H1 (cell line): ENCODE measurements around the gene FAM120A. TPM values are rescaled to one million over a fixed set of nuclear protein-coding genes. Genes with fewer than 3 reads are reported as not detected.
A peak's percentile ranks its signal among the peaks of the same experiment; 100 is the strongest.

Experiments used
- CTCF ChIA-PET: fragments of 300-600 bp; sonication (Branson Sonifier 250); formaldehyde crosslinking; loops from one replicate; lab custom pipeline; 2021; ENCODE audit not compliant: partially characterized antibody; lab: Charles Lee
- POLR2A ChIA-PET: fragments of 300-600 bp; sonication (Branson Sonifier 250); formaldehyde crosslinking; loops from one replicate; lab custom pipeline; 2021; ENCODE audit warnings: inconsistent platforms; ENCODE audit not compliant: partially characterized antibody; lab: Charles Lee
- DNase-seq, 2 experiments: peaks; one replicate each; pipeline versions ENCODE4 v3.0.0 to v3.0.0-alpha.2; 2010 to 2022; ENCODE audit warnings: low spot score in 2 of 2, low read depth in 1 of 2, mixed read lengths in 1 of 2
- FAIRE-seq: peaks from 2 replicates; lab custom pipeline; 2011; peaks lifted over from hg19 to GRCh38; lab: Jason Lieb, UNC
- H2AFZ ChIP-seq: 2 replicates; pipeline ENCODE4 v1.8.1; 2012; ENCODE audit warnings: low read length, inconsistent platforms
- H2AK5ac ChIP-seq: 2 replicates; pipeline ENCODE4 v1.6.1; 2013; ENCODE audit warnings: low read depth, low read length
- H2BK120ac ChIP-seq: replicated peaks from 2 replicates; pipeline ENCODE3; 2013; ENCODE audit warnings: low read depth, low read length, inconsistent platforms
- H2BK12ac ChIP-seq: 2 replicates; pipeline ENCODE4 v1.6.1; 2013; ENCODE audit warnings: low read depth, low read length
- H2BK15ac ChIP-seq: 2 replicates; pipeline ENCODE4 v1.6.1; 2013; ENCODE audit warnings: low read length
- H2BK20ac ChIP-seq: 2 replicates; pipeline ENCODE4 v1.6.1; 2013; ENCODE audit warnings: low read length
- H2BK5ac ChIP-seq: 2 replicates; pipeline ENCODE4 v1.6.1; 2013; ENCODE audit warnings: low read depth, low read length
- H3K14ac ChIP-seq: 2 replicates; pipeline ENCODE4 v1.6.1; 2013; ENCODE audit warnings: inconsistent platforms; ENCODE audit not compliant: insufficient read length
- H3K18ac ChIP-seq: 2 replicates; pipeline ENCODE4 v1.6.1; 2013; ENCODE audit warnings: low read length; ENCODE audit errors: extremely low read depth
- H3K23ac ChIP-seq: 2 replicates; pipeline ENCODE4 v1.6.1; 2013; ENCODE audit warnings: inconsistent platforms; ENCODE audit not compliant: insufficient read length
- H3K23me2 ChIP-seq: 2 replicates; pipeline ENCODE4 v1.6.1; 2013; ENCODE audit warnings: low read depth, low read length
- H3K27ac ChIP-seq: 2 replicates; pipeline ENCODE4 v1.6.1; 2011; ENCODE audit warnings: low read depth, low read length, inconsistent platforms
- H3K27me3 ChIP-seq, 4 experiments: replicated peaks in 1 of 4; 1 replicate in 1 of 4; 2 replicates in 3 of 4; pipeline versions ENCODE4 v1.6.1 to v1.8.1; 2011 to 2013; ENCODE audit warnings: low read length in 3 of 4, mild to moderate bottlenecking in 3 of 4, inconsistent platforms in 2 of 4, mixed read lengths in 2 of 4, moderate library complexity in 1 of 4; ENCODE audit not compliant: control insufficient read depth in 3 of 4, insufficient read depth in 3 of 4; ENCODE audit errors: extremely low read depth in 1 of 4
- H3K36me3 ChIP-seq, 4 experiments: 2 replicates each; pipeline versions ENCODE4 v1.6.1 to v1.8.1; 2011 to 2013; ENCODE audit warnings: mild to moderate bottlenecking in 4 of 4, low read length in 3 of 4, moderate library complexity in 2 of 4, control low read depth in 1 of 4, inconsistent platforms in 1 of 4; ENCODE audit not compliant: insufficient read depth in 4 of 4, control insufficient read depth in 2 of 4
- H3K4ac ChIP-seq: replicated peaks from 2 replicates; pipeline ENCODE3; 2013; ENCODE audit warnings: low read length, low read depth, mixed read lengths, inconsistent platforms; ENCODE audit not compliant: insufficient read length
- H3K4me1 ChIP-seq, 4 experiments: replicated peaks in 1 of 4; 1 replicate in 1 of 4; 2 replicates in 3 of 4; pipeline versions ENCODE4 v1.6.1 to v1.8.1; 2011 to 2013; ENCODE audit warnings: low read length in 3 of 4, inconsistent platforms in 2 of 4, mixed read lengths in 1 of 4; ENCODE audit not compliant: insufficient read depth in 4 of 4, control insufficient read depth in 3 of 4
- H3K4me2 ChIP-seq, 2 experiments: 2 replicates each; pipeline versions ENCODE4 v1.6.1 to v1.8.1; 2011 to 2013; ENCODE audit warnings: low read depth in 2 of 2, low read length in 2 of 2, control low read depth in 1 of 2, inconsistent platforms in 1 of 2, mild to moderate bottlenecking in 1 of 2; ENCODE audit not compliant: insufficient read depth in 1 of 2
- H3K4me3 ChIP-seq, 4 experiments: fragments of 200-600, 300-600 bp in 1 of 4; sonication (generic), shearing (Covaris generic), sonication (Bioruptor Twin) in 1 of 4; 2 replicates each; pipeline versions ENCODE4 v1.5.1 to v1.8.1; 2011 to 2016; ENCODE audit warnings: low read length in 4 of 4, low read depth in 3 of 4, control low read depth in 2 of 4, inconsistent platforms in 2 of 4, mild to moderate bottlenecking in 2 of 4, mixed read lengths in 1 of 4, moderate library complexity in 1 of 4; ENCODE audit not compliant: insufficient read depth in 2 of 4; ENCODE audit errors: extremely low read depth in 1 of 4
- H3K56ac ChIP-seq: replicated peaks from 2 replicates; pipeline ENCODE3; 2013; ENCODE audit warnings: low read depth, mild to moderate bottlenecking, mixed read lengths, low read length, inconsistent platforms; ENCODE audit not compliant: insufficient read length
- H3K79me1 ChIP-seq: 2 replicates; pipeline ENCODE4 v1.6.1; 2013; ENCODE audit warnings: low read depth, low read length, control low read depth
- H3K79me2 ChIP-seq, 2 experiments: 2 replicates each; pipeline versions ENCODE4 v1.6.1 to v1.8.1; 2012 to 2013; ENCODE audit warnings: low read length in 2 of 2, mild to moderate bottlenecking in 2 of 2, inconsistent platforms in 1 of 2; ENCODE audit not compliant: insufficient read depth in 2 of 2, control insufficient read depth in 1 of 2
- H3K9ac ChIP-seq, 4 experiments: replicated peaks in 1 of 4; 1 replicate in 1 of 4; 2 replicates in 3 of 4; pipeline versions ENCODE4 v1.6.1 to v1.8.1; 2011 to 2013; ENCODE audit warnings: low read depth in 3 of 4, low read length in 3 of 4, control low read depth in 2 of 4, mild to moderate bottlenecking in 2 of 4, moderate library complexity in 2 of 4, inconsistent platforms in 1 of 4; ENCODE audit errors: extremely low read depth in 1 of 4
- H3K9me3 ChIP-seq, 2 experiments: 2 replicates each; pipeline versions ENCODE4 v1.6.1 to v1.8.1; 2012 to 2013; ENCODE audit warnings: mild to moderate bottlenecking in 2 of 2, moderate library complexity in 2 of 2, control low read depth in 1 of 2, inconsistent platforms in 1 of 2, low read depth in 1 of 2, low read length in 1 of 2, mixed read lengths in 1 of 2; ENCODE audit not compliant: insufficient read depth in 2 of 2
- H4K20me1 ChIP-seq, 2 experiments: replicated peaks in 1 of 2; 2 replicates each; pipeline versions ENCODE3 to v1.8.1; 2011 to 2013; ENCODE audit warnings: inconsistent platforms in 2 of 2, low read length in 2 of 2, mild to moderate bottlenecking in 1 of 2; ENCODE audit not compliant: insufficient read depth in 2 of 2, control insufficient read depth in 1 of 2
- H4K5ac ChIP-seq: 2 replicates; pipeline ENCODE4 v1.6.1; 2013; ENCODE audit warnings: low read length, low read depth, mixed read lengths, inconsistent platforms; ENCODE audit not compliant: insufficient read length
- H4K8ac ChIP-seq: 2 replicates; pipeline ENCODE4 v1.8.0; 2013; ENCODE audit warnings: mild to moderate bottlenecking, moderate library complexity, low read length, inconsistent platforms; ENCODE audit not compliant: insufficient read depth; ENCODE audit errors: extremely low read depth
- H4K91ac ChIP-seq: replicated peaks from 2 replicates; pipeline ENCODE3; 2013; ENCODE audit warnings: low read length, mixed read lengths, inconsistent platforms; ENCODE audit not compliant: insufficient read length
- EP300 ChIP-seq, 2 experiments: IDR thresholded peaks; 1 replicate in 1 of 2; 2 replicates in 1 of 2; pipeline ENCODE4 v1.6.1; 2011 to 2012; ENCODE audit warnings: low read depth in 2 of 2, low read length in 2 of 2, mild to moderate bottlenecking in 2 of 2, borderline replicate concordance in 1 of 2, inconsistent platforms in 1 of 2, moderate library complexity in 1 of 2
- HDAC2 ChIP-seq, 2 experiments: fragments of 300-600 bp in 1 of 2; sonication (generic) in 1 of 2; IDR thresholded peaks; 2 replicates each; pipeline ENCODE4 v1.6.1; 2011 to 2012; ENCODE audit warnings: low read depth in 2 of 2, low read length in 2 of 2, mild to moderate bottlenecking in 2 of 2, moderate library complexity in 2 of 2, borderline replicate concordance in 1 of 2, inconsistent platforms in 1 of 2
- TAF1 ChIP-seq: IDR thresholded peaks from 2 replicates; pipeline ENCODE4 v1.6.1; 2011; ENCODE audit warnings: mild to moderate bottlenecking, low read depth, low read length
- TAF7 ChIP-seq: optimal IDR thresholded peaks from 2 replicates; pipeline ENCODE3; 2011; ENCODE audit warnings: low read depth, mild to moderate bottlenecking, inconsistent platforms, low read length, moderate library complexity, borderline replicate concordance
- USF2 ChIP-seq: IDR thresholded peaks from 2 replicates; pipeline ENCODE4 v1.6.1; 2011; ENCODE audit warnings: low read length, improper control_type of control experiment
- WGBS, 2 experiments: shearing (Covaris generic) in 1 of 2; methylation state at CpG; one replicate each; pipeline versions ENCODE4 v1.1.6 to v1.1.7; 2013 to 2015; ENCODE audit warnings: low lambda C conversion rate in 2 of 2, mixed read lengths in 2 of 2, inconsistent platforms in 1 of 2, low coverage in 1 of 2, missing lambda C conversion rate in 1 of 2; ENCODE audit not compliant: insufficient replicate concordance in 2 of 2, insufficient coverage in 1 of 2, insufficient read length in 1 of 2; ENCODE audit errors: extremely low coverage in 1 of 2, missing lambda C conversion rate in 1 of 2; 5-methylcytosine and 5-hydroxymethylcytosine counted together
- polyA plus RNA-seq, 7 experiments: library from polyadenylated mRNA; depleted of rRNA in 3 of 7; stranded (reverse) in 5 of 7; unstranded in 2 of 7; fragments of >200 nt in 5 of 7; fragments of 200-250 nt in 2 of 7; gene quantifications; 1 replicate in 5 of 7; 2 replicates in 1 of 7; 4 replicates in 1 of 7; pipeline versions ENCODE4 v1.2.1 to v1.2.3, GENCODE V29; 2011 to 2013; ENCODE audit warnings: missing spikeins in 2 of 7, mixed read lengths in 2 of 7
- total RNA-seq: library from RNA; stranded (reverse); fragmentation: NEBNext Ultra II Directional; extraction: Animal tissue kit (Norgen Biotek cat#: 25700); gene quantifications from 2 replicates; pipeline ENCODE4 v1.2.1, GENCODE V29; 2021

The FAM120A gene
- total and polyA plus RNA-seq, 2 of the 8 experiments (the other 6 are each of a cell fraction or from before 2014, with no cell fraction given) = 24.9 to 54.7 TPM

GRCh38 chr9:93598647-93599241 lies 147.3 kb downstream of the FAM120A start:
- Histone ChIP-seq H4K8ac (no peak overlapping the region), H2AK5ac (peak overlapping the region; percentile 96; the same call in 1 of the 2 replicates), H2BK15ac (0 out of 2 replicates have a peak overlapping the region, but pooled peaks have one; percentile 72), H4K91ac (peak overlapping the region; percentile 75), H3K27me3 (no peaks in the 10 kb centered on the region; a peak in 1 of 7 replicates), H4K20me1 (peaks cover 0 to 8% of the 10 kb centered on the region in 2 experiments), H3K23me2 (peaks cover 3% of the 10 kb centered on the region), H3K4me1 (peaks cover 9 to 36% (median 22%) of the 10 kb centered on the region in 4 experiments), H4K5ac (no peak overlapping the region), H2BK5ac (peak overlapping the region; percentile 98; the same call in 1 of the 2 replicates), H3K79me2 (peaks cover 0 to 21% of the 10 kb centered on the region in 2 experiments; a peak in 2 of 4 replicates), H3K18ac (peak overlapping the region; percentile 2; the same call in 1 of the 2 replicates), H3K9ac (no peak overlapping the region), H3K4me3 (no peak overlapping the region; a peak in 1 of 8 replicates), H2BK120ac (no peak overlapping the region), H3K36me3 (no peaks in the 10 kb centered on the region), H3K4me2 (no peak overlapping the region; a peak in 1 of 4 replicates), H3K79me1 (peaks cover 5% of the 10 kb centered on the region; the same call in 1 of the 2 replicates), H3K4ac (no peak overlapping the region), H2BK12ac (peak overlapping the region; percentile 100; the same call in 1 of the 2 replicates), H3K14ac (no peak overlapping the region), H3K56ac (no peak overlapping the region), H3K9me3 (no peaks in the 10 kb centered on the region), H3K23ac (no peak overlapping the region), H2AFZ (no peak overlapping the region), H3K27ac (no peak overlapping the region), H2BK20ac (peak overlapping the region; percentile 99)
- 83% methylated on average over 11 of the region's 11 CpGs; no CpG with 5 or more reads in 1 of the 2 experiments for WGBS, 2 experiments
- POLR2A ChIA-PET = no interaction called here
- peak in 1 of 2 experiments; percentile 42 for DNase-seq
- CTCF ChIA-PET = interaction anchor here (0.6 to 1.5 kb wide), 6 partner anchors 11 to 296 kb away, joined by 3 to 6 read pairs (median 4); no protein-coding TSS in a partner anchor
- no peak for FAIRE-seq
- TF ChIP-seq TAF1 = no peak
- TF ChIP-seq TAF7 = no peak
- no peak for TF ChIP-seq EP300 (IDR thresholded peaks at IDR 0.05; ENCODE audit: borderline replicate concordance in 1 of 2, low read depth in 2 of 2, low read length in 2 of 2)
- TF ChIP-seq USF2 = no peak
- TF ChIP-seq HDAC2 (IDR thresholded peaks at IDR 0.05; ENCODE audit: borderline replicate concordance in 1 of 2, low read depth in 2 of 2, low read length in 2 of 2) = no peak
